ENCODE results near the gene MTCL1.

MTCL1 gene

DNA sequence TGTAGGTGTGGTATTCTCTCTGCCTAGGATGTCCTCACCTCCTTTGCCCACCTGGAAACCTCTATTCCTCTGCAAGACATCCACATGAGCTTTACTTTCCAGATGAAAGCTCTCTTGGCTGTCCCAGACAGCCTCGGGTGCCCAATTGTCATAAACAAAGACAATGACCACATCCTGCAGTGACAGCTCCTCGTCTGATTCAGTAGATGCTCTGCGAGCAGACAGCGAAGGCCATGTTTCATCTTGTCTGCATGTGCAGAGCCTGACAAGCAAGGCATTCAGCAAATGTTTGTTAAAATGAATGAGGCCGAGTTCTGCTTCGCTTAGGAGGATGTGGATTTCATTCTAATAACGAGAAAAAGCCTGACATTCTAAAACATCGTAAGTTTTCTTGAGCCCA is 150.9 kb downstream of the MTCL1 start:
- DNase-seq, result no peak

GRCh38 chr18:8856769-8857393 is 151.5 kb downstream of the MTCL1 start:
- DNase-seq, result no peak

DNA sequence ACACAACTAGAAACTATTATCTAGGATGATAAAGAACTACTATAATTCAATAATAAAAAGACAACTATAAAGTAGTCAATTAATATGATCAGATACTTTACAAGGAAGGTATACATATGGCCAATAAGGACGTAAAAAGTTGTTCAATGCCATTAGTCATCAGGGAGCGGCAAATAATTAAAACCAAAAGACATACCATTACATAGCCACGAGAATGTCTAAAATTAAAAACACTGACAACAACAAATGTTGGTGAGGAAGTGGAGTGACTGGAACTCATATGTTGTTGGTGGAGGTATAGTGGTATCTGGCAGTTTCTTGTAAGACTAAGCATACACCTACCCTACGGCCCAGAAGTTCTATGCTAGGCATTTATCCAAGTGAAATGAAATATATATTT is 152.4 kb downstream of the MTCL1 start:
- DNase-seq, result no peak

GRCh38 chr18:8858888-8859511 is 153.6 kb downstream of the MTCL1 start:
- DNase-seq, result no peak

GRCh38 chr18:8860845-8861642 is 155.7 kb downstream of the MTCL1 start:
- no peak for DNase-seq

DNA sequence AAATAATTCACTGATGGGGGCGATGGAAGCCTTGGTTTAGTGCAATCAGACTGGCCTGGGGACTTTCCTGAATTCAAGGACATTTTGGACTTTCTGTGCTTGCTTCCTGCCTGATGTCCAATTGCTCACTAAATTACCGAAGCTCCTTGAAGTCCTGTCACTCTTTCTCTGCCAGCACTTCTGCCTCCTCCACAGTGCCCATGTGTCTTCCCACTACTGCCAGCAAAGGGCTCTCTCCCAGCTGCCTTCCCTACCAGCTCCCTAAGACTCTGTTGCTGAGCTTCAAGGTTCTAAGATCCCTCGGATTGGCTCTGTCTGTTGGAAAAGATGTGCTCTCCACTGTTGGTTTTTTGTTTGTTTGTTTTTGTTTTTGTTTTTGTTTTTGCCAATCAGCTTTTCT is 158.1 kb downstream of the MTCL1 start:
- no peak for DNase-seq

- no peak for DNase-seq
These were observed 160.6 kb downstream of the MTCL1 start for GRCh38 chr18:8865934-8866333.

DNA sequence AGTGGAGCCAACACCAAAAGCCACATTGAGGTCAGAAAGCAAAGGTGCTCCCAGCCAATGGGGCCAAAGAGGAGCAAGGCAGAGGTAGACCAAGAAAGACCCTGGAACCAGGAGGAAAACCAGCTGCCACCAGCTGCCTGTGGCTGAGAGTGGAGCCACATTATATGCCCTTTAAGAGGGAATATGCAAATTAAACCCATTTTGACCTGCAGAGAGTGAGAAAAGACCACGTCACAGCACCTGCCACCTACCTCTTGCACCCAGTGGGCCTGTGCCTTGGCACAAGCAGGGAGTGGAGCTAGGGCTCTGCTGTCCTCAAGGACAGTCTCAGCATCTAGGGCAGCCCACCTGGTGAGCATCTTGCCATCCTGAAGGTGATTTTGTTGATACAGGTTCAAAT is 161.3 kb downstream of the MTCL1 start:
- no peak for DNase-seq

DNA sequence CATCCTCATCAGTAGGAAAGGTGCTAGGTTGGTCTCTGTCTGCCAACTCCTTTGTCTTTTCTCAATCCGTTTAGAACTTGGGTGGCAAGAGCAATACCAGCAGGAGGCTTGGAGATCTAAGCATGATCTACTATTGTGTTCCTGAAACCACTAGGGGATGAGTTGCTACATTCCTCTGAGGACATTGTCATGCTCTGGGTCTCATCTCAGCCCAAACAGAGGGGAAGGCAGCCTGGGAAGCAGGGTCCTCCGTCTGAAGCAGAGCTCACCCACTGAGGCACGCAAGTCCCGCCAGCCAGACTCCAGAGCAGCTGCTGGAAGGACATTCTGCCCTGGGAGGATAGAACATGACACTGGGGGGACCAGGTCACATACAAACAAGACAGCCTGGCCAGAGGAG is 162.9 kb downstream of the MTCL1 start:
- DNase-seq, result no peak

GRCh38 chr18:8868779-8869415 is 163.5 kb downstream of the MTCL1 start:
- no peak for DNase-seq

DNA sequence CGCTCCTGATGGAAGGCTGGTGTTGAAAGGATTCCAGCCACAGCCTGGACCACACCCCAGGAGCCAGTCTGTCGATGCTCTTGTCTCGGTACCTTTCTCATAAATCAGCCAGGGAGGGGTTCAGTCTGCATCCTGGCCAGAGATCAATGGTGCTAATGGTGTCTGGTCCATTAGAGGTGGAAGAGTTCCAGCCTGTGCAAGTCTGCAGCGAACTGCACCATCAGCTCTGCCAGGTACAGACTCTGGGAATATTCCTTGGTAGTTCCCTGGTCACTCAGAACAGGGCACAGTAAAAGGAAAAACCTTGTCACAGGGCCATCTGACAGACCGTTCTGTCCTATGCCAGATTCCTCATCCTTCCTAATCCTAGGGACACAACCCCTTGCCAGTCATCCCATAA is 164.3 kb downstream of the MTCL1 start:
- no peak for DNase-seq

GRCh38 chr18:8870528-8870927 is 165.2 kb downstream of the MTCL1 start:
- DNase-seq, result peak in 1 of 51 donors; percentile 31

GRCh38 chr18:8871489-8871888 is 166.1 kb downstream of the MTCL1 start:
- peak in 1 of 51 donors; percentile 27 for DNase-seq

- DNase-seq, result no peak
These were observed 169.5 kb downstream of the MTCL1 start for GRCh38 chr18:8874872-8875271.

- DNase-seq, result no peak
These were observed 171.5 kb downstream of the MTCL1 start for GRCh38 chr18:8876887-8877286.

GRCh38 chr18:8881103-8881502 is 175.7 kb downstream of the MTCL1 start:
- DNase-seq, result no peak
